Measurements from ENCODE around the gene ATAD3B.

- TF ChIP-seq POLR2A (IDR thresholded peaks at IDR 0.05; ENCODE audit: extremely low read depth, insufficient read length): no peak
- no peak for TF ChIP-seq CTCF (IDR thresholded peaks at IDR 0.05; ENCODE audit: low read depth, low read length)
Observed at GRCh38 chr1:1529936-1530335, 58.4 kb downstream of the ATAD3B start.

Measured in NB4 (cell line).